ENCODE measurements around the gene MDM1.

MDM1 gene

GRCh38 chr12:68331869-68332727 is at the start of gene MDM1:
MDM1 (minus strand) TSS chr12:68332362; CDS start chr12:68332245, 117 bp downstream.
- FAIRE-seq (peak; percentile 90), DNase-seq (ENCODE audit: insufficient read length, low spot score) (peak; percentile 94)

- FAIRE-seq (no peak), DNase-seq (ENCODE audit: insufficient read length, low spot score) (no peak)
These were observed 49.5 kb upstream of the MDM1 start for GRCh38 chr12:68381476-68382219.

- no peak for DNase-seq (ENCODE audit: insufficient read length, low spot score)
- FAIRE-seq, result no peak
These were observed 46.9 kb upstream of the MDM1 start for GRCh38 chr12:68378872-68379606.

GRCh38 chr12:68377881-68378280 is 45.7 kb upstream of the MDM1 start:
- FAIRE-seq (no peak), DNase-seq (ENCODE audit: insufficient read length, low spot score) (no peak)

- FAIRE-seq, result no peak
- DNase-seq (ENCODE audit: insufficient read length, low spot score), result no peak
These were observed 44.7 kb upstream of the MDM1 start for GRCh38 chr12:68376901-68377300.

- DNase-seq (ENCODE audit: insufficient read length, low spot score), result no peak
- FAIRE-seq, result no peak
These were observed 43.9 kb upstream of the MDM1 start for GRCh38 chr12:68375756-68376695.

GRCh38 chr12:68374307-68374982 is 42.3 kb upstream of the MDM1 start:
- DNase-seq (ENCODE audit: insufficient read length, low spot score) (peak; percentile 55), FAIRE-seq (peak; percentile 76)

- no peak for FAIRE-seq
- no peak for DNase-seq (ENCODE audit: insufficient read length, low spot score)
These were observed 38.5 kb upstream of the MDM1 start for GRCh38 chr12:68370667-68371066.

- DNase-seq (ENCODE audit: insufficient read length, low spot score) (no peak), FAIRE-seq (no peak)
These were observed 37.9 kb upstream of the MDM1 start for GRCh38 chr12:68370006-68370590.

- DNase-seq (ENCODE audit: insufficient read length, low spot score) (no peak), FAIRE-seq (no peak)
These were observed 36.2 kb upstream of the MDM1 start for GRCh38 chr12:68368327-68368726.

GRCh38 chr12:68367903-68368302 is 35.7 kb upstream of the MDM1 start:
- FAIRE-seq (no peak), DNase-seq (ENCODE audit: insufficient read length, low spot score) (no peak)

GRCh38 chr12:68367116-68367515 is 35.0 kb upstream of the MDM1 start:
- DNase-seq (ENCODE audit: insufficient read length, low spot score) (no peak), FAIRE-seq (no peak)

- FAIRE-seq (peak; percentile 94), DNase-seq (ENCODE audit: insufficient read length, low spot score) (peak; percentile 41)
These were observed 32.9 kb upstream of the MDM1 start for GRCh38 chr12:68364893-68365725.

- DNase-seq (ENCODE audit: insufficient read length, low spot score) (no peak), FAIRE-seq (no peak)
These were observed 32.2 kb upstream of the MDM1 start for GRCh38 chr12:68364328-68364727.

- FAIRE-seq (no peak), DNase-seq (ENCODE audit: insufficient read length, low spot score) (no peak)
These were observed 29.8 kb upstream of the MDM1 start for GRCh38 chr12:68361953-68362352.

- FAIRE-seq (no peak), DNase-seq (ENCODE audit: insufficient read length, low spot score) (no peak)
These were observed 27.5 kb upstream of the MDM1 start for GRCh38 chr12:68359674-68360073.

- no peak for DNase-seq (ENCODE audit: insufficient read length, low spot score)
- FAIRE-seq, result peak; percentile 94
These were observed 26.6 kb upstream of the MDM1 start for GRCh38 chr12:68358532-68359485.
